ENCODE measurements around the gene SPATA31D4. TPM values are rescaled to one million over a fixed set of nuclear protein-coding genes. Genes with fewer than 3 reads are reported as not detected.
"Not testable (repeated sequence)": the region's sequence is repeated elsewhere in the genome, so short reads cannot be mapped to it uniquely, and the experiment has no call there.

The SPATA31D4 gene
- total RNA-seq, result not detected in 2 replicates

- H3K27ac Mint-ChIP-seq; H3K36me3 Mint-ChIP-seq (ENCODE audit: low read depth); H3K27me3 Mint-ChIP-seq (ENCODE audit: insufficient read depth); H3K4me1 Mint-ChIP-seq (ENCODE audit: low read depth); H3K9me3 Mint-ChIP-seq; intact Hi-C loops (cut with micrococcal nuclease); DNase-seq (ENCODE audit: low spot score); H3K4me3 Mint-ChIP-seq: not testable (repeated sequence)
Observed at GRCh38 chr9:81928305-81928704, at the start of gene SPATA31D4. Gene SPATA31D4, plus strand, starts transcription at chr9:81928428. Its CDS starts 86 bp downstream, at chr9:81928514.

GRCh38 chr9:81878530-81878929 is 49.7 kb upstream of the SPATA31D4 start:
- Mint-ChIP-seq H3K9me3 (no peaks in the 10 kb centered on the region), H3K4me3 (no peak overlapping the region), H3K36me3 (ENCODE audit: low read depth) (no peaks in the 10 kb centered on the region), H3K27me3 (ENCODE audit: insufficient read depth) (no peaks in the 10 kb centered on the region), H3K4me1 (ENCODE audit: low read depth) (no peaks in the 10 kb centered on the region), H3K27ac (no peak overlapping the region)
- DNase-seq (ENCODE audit: low spot score), result no peak
- intact Hi-C loops (cut with micrococcal nuclease), result no loop called here

- intact Hi-C loops (cut with micrococcal nuclease), result no loop called here
- Mint-ChIP-seq H3K9me3 (no peaks in the 10 kb centered on the region), H3K36me3 (ENCODE audit: low read depth) (no peaks in the 10 kb centered on the region), H3K4me3 (no peak overlapping the region), H3K27ac (no peak overlapping the region), H3K27me3 (ENCODE audit: insufficient read depth) (no peaks in the 10 kb centered on the region), H3K4me1 (ENCODE audit: low read depth) (no peaks in the 10 kb centered on the region)
- no peak for DNase-seq (ENCODE audit: low spot score)
Observed at GRCh38 chr9:81879501-81879916, 48.7 kb upstream of the SPATA31D4 start.

- no peaks in the 10 kb centered on the region for H3K36me3 Mint-ChIP-seq (ENCODE audit: low read depth)
- no peak overlapping the region for H3K4me3 Mint-ChIP-seq
- H3K4me1 Mint-ChIP-seq (ENCODE audit: low read depth), result no peaks in the 10 kb centered on the region
- intact Hi-C loops (cut with micrococcal nuclease), result no loop called here
- no peaks in the 10 kb centered on the region for H3K27me3 Mint-ChIP-seq (ENCODE audit: insufficient read depth)
- H3K9me3 Mint-ChIP-seq, result no peaks in the 10 kb centered on the region
- no peak for DNase-seq (ENCODE audit: low spot score)
- no peak overlapping the region for H3K27ac Mint-ChIP-seq
Observed at GRCh38 chr9:81885602-81886001, 42.6 kb upstream of the SPATA31D4 start.

- Mint-ChIP-seq H3K9me3 (no peaks in the 10 kb centered on the region), H3K27me3 (ENCODE audit: insufficient read depth) (no peaks in the 10 kb centered on the region), H3K27ac (no peak overlapping the region), H3K4me1 (ENCODE audit: low read depth) (no peaks in the 10 kb centered on the region), H3K36me3 (ENCODE audit: low read depth) (no peaks in the 10 kb centered on the region), H3K4me3 (no peak overlapping the region)
- DNase-seq (ENCODE audit: low spot score), result no peak
- intact Hi-C loops (cut with micrococcal nuclease), result no loop called here
Observed at GRCh38 chr9:81886665-81887064, 41.6 kb upstream of the SPATA31D4 start.

GRCh38 chr9:81890104-81890503 is 38.1 kb upstream of the SPATA31D4 start:
- no peak overlapping the region for H3K4me3 Mint-ChIP-seq
- no peaks in the 10 kb centered on the region for H3K27me3 Mint-ChIP-seq (ENCODE audit: insufficient read depth)
- H3K27ac Mint-ChIP-seq, result no peak overlapping the region
- no peaks in the 10 kb centered on the region for H3K36me3 Mint-ChIP-seq (ENCODE audit: low read depth)
- intact Hi-C loops (cut with micrococcal nuclease), result loop anchor here (5.0 kb wide), 1 partner anchor 302 kb away; no protein-coding TSS in a partner anchor
- peaks cover 8% of the 10 kb centered on the region for H3K9me3 Mint-ChIP-seq
- H3K4me1 Mint-ChIP-seq (ENCODE audit: low read depth), result no peaks in the 10 kb centered on the region
- no peak for DNase-seq (ENCODE audit: low spot score)

GRCh38 chr9:81892440-81892839 is 35.8 kb upstream of the SPATA31D4 start:
- H3K4me3 Mint-ChIP-seq, result no peak overlapping the region
- intact Hi-C loops (cut with micrococcal nuclease), result loop anchor here (5.0 kb wide), 1 partner anchor 300 kb away; no protein-coding TSS in a partner anchor
- no peak overlapping the region for H3K27ac Mint-ChIP-seq

GRCh38 chr9:81893929-81894328 is 34.3 kb upstream of the SPATA31D4 start:
- Mint-ChIP-seq H3K9me3 (peaks cover 8% of the 10 kb centered on the region), H3K4me3 (no peak overlapping the region), H3K36me3 (ENCODE audit: low read depth) (no peaks in the 10 kb centered on the region), H3K27me3 (ENCODE audit: insufficient read depth) (no peaks in the 10 kb centered on the region), H3K4me1 (ENCODE audit: low read depth) (no peaks in the 10 kb centered on the region), H3K27ac (no peak overlapping the region)
- intact Hi-C loops (cut with micrococcal nuclease), result loop anchor here (5.0 kb wide), 1 partner anchor 298 kb away; no protein-coding TSS in a partner anchor
- DNase-seq (ENCODE audit: low spot score), result no peak

More at GRCh38 chr9:81892440-81892839, 35.8 kb upstream of the SPATA31D4 start:
- Mint-ChIP-seq H3K4me1 (ENCODE audit: low read depth) (no peaks in the 10 kb centered on the region), H3K36me3 (ENCODE audit: low read depth) (no peaks in the 10 kb centered on the region), H3K9me3 (peaks cover 8% of the 10 kb centered on the region), H3K27me3 (ENCODE audit: insufficient read depth) (no peaks in the 10 kb centered on the region)
- no peak for DNase-seq (ENCODE audit: low spot score)

- no peak overlapping the region for H3K27ac Mint-ChIP-seq
Observed at GRCh38 chr9:81894891-81895290, 33.3 kb upstream of the SPATA31D4 start.

GRCh38 chr9:81896070-81896469 is 32.2 kb upstream of the SPATA31D4 start:
- Mint-ChIP-seq H3K9me3 (peaks cover 8% of the 10 kb centered on the region), H3K4me1 (ENCODE audit: low read depth) (no peaks in the 10 kb centered on the region), H3K4me3 (no peak overlapping the region), H3K36me3 (ENCODE audit: low read depth) (no peaks in the 10 kb centered on the region), H3K27me3 (ENCODE audit: insufficient read depth) (no peaks in the 10 kb centered on the region), H3K27ac (no peak overlapping the region)
- intact Hi-C loops (cut with micrococcal nuclease), result no loop called here
- DNase-seq (ENCODE audit: low spot score), result no peak

More at GRCh38 chr9:81894891-81895290, 33.3 kb upstream of the SPATA31D4 start:
- Mint-ChIP-seq H3K4me3 (no peak overlapping the region), H3K9me3 (peaks cover 8% of the 10 kb centered on the region), H3K4me1 (ENCODE audit: low read depth) (no peaks in the 10 kb centered on the region), H3K36me3 (ENCODE audit: low read depth) (no peaks in the 10 kb centered on the region), H3K27me3 (ENCODE audit: insufficient read depth) (no peaks in the 10 kb centered on the region)
- intact Hi-C loops (cut with micrococcal nuclease), result loop anchor here (5.0 kb wide), 1 partner anchor 297 kb away; no protein-coding TSS in a partner anchor
- no peak for DNase-seq (ENCODE audit: low spot score)

- Mint-ChIP-seq H3K4me3 (no peak overlapping the region), H3K9me3 (no peaks in the 10 kb centered on the region), H3K36me3 (ENCODE audit: low read depth) (no peaks in the 10 kb centered on the region), H3K4me1 (ENCODE audit: low read depth) (no peaks in the 10 kb centered on the region), H3K27me3 (ENCODE audit: insufficient read depth) (no peaks in the 10 kb centered on the region), H3K27ac (no peak overlapping the region)
- DNase-seq (ENCODE audit: low spot score), result no peak
- intact Hi-C loops (cut with micrococcal nuclease), result no loop called here
Observed at GRCh38 chr9:81898851-81899250, 29.4 kb upstream of the SPATA31D4 start.

GRCh38 chr9:81902196-81902595 is 26.0 kb upstream of the SPATA31D4 start:
- no peak overlapping the region for H3K4me3 Mint-ChIP-seq
- DNase-seq (ENCODE audit: low spot score), result no peak
- intact Hi-C loops (cut with micrococcal nuclease), result no loop called here
- H3K27ac Mint-ChIP-seq, result no peak overlapping the region
- no peaks in the 10 kb centered on the region for H3K9me3 Mint-ChIP-seq
- no peaks in the 10 kb centered on the region for H3K27me3 Mint-ChIP-seq (ENCODE audit: insufficient read depth)
- H3K36me3 Mint-ChIP-seq (ENCODE audit: low read depth), result no peaks in the 10 kb centered on the region
- no peaks in the 10 kb centered on the region for H3K4me1 Mint-ChIP-seq (ENCODE audit: low read depth)

- no peak for DNase-seq (ENCODE audit: low spot score)
- Mint-ChIP-seq H3K27ac (no peak overlapping the region), H3K9me3 (no peaks in the 10 kb centered on the region), H3K4me1 (ENCODE audit: low read depth) (no peaks in the 10 kb centered on the region), H3K27me3 (ENCODE audit: insufficient read depth) (no peaks in the 10 kb centered on the region), H3K36me3 (ENCODE audit: low read depth) (no peaks in the 10 kb centered on the region), H3K4me3 (no peak overlapping the region)
- intact Hi-C loops (cut with micrococcal nuclease), result no loop called here
Observed at GRCh38 chr9:81902626-81903025, 25.6 kb upstream of the SPATA31D4 start.

- intact Hi-C loops (cut with micrococcal nuclease), result no loop called here
- no peak for DNase-seq (ENCODE audit: low spot score)
- Mint-ChIP-seq H3K4me1 (ENCODE audit: low read depth) (no peaks in the 10 kb centered on the region), H3K4me3 (no peak overlapping the region), H3K9me3 (no peaks in the 10 kb centered on the region), H3K27me3 (ENCODE audit: insufficient read depth) (no peaks in the 10 kb centered on the region), H3K36me3 (ENCODE audit: low read depth) (no peaks in the 10 kb centered on the region), H3K27ac (no peak overlapping the region)
Observed at GRCh38 chr9:81906671-81907070, 21.6 kb upstream of the SPATA31D4 start.
